K562 (cell line): Measurements from ENCODE around the gene PI4K2A. TPM values are rescaled to one million over a fixed set of nuclear protein-coding genes. Genes with fewer than 3 reads are reported as not detected.

Experiments used
- CHD2 ChIP-seq: IDR thresholded peaks from 2 replicates; pipeline ENCODE4 v1.6.1; 2011; ENCODE audit warnings: low read depth, low read length
- CHD4 ChIP-seq: fragments of 200-600 bp; sonication (generic); IDR thresholded peaks from 3 replicates; pipeline ENCODE4 v1.6.1; 2012; ENCODE audit warnings: low read depth, mild to moderate bottlenecking, mixed read lengths, low read length, inconsistent platforms; ENCODE audit not compliant: insufficient read depth, insufficient replicate concordance, poor library complexity, severe bottlenecking
- HDAC2 ChIP-seq: fragments of 450-650 bp; IDR thresholded peaks from 2 replicates; pipeline ENCODE4 v1.6.1; 2016; ENCODE audit warnings: mild to moderate bottlenecking
- KAT2B ChIP-seq: IDR thresholded peaks from one replicate; pipeline ENCODE4 v1.6.1; 2012; ENCODE audit warnings: low read depth, mild to moderate bottlenecking, control low read depth, inconsistent platforms, low read length, moderate library complexity
- KAT8 ChIP-seq: fragments of 450-650 bp; IDR thresholded peaks from 2 replicates; pipeline ENCODE4 v1.6.1; 2016; ENCODE audit warnings: low read depth, mild to moderate bottlenecking
- KDM5B ChIP-seq: fragments of 200-600 bp; sonication (generic); IDR thresholded peaks from 2 replicates; pipeline ENCODE4 v1.6.1; 2012; ENCODE audit warnings: low read depth, mild to moderate bottlenecking, moderate library complexity, low read length, control low read depth, inconsistent platforms; ENCODE audit not compliant: insufficient replicate concordance
- KLF1 ChIP-seq: fragments of 450-650 bp; IDR thresholded peaks from 2 replicates; pipeline ENCODE4 v1.6.1; 2016; ENCODE audit warnings: missing genetic modification characterization, missing compliant biosample characterization
- NCOA2 ChIP-seq, 2 experiments: fragments of 450-650 bp; IDR thresholded peaks; 2 replicates each; pipeline ENCODE4 v1.6.1; 2018; ENCODE audit warnings: mild to moderate bottlenecking in 2 of 2, moderate library complexity in 1 of 2; ENCODE audit not compliant: partially characterized antibody in 2 of 2
- NUFIP1 ChIP-seq: fragments of 450-650 bp; IDR thresholded peaks from 2 replicates; pipeline ENCODE4 v1.6.1; 2018; ENCODE audit not compliant: partially characterized antibody
- RHOXF2B ChIP-seq: fragments of 250-450 bp; sonication (Bioruptor Pico); conservative IDR thresholded peaks from 2 replicates; pipeline ENCODE4 v1.5.1; 2021
- SLC30A9 ChIP-seq: fragments of 250-450 bp; sonication (Bioruptor Pico); IDR thresholded peaks from 2 replicates; pipeline ENCODE4 v1.8.0; 2022; ENCODE audit warnings: mild to moderate bottlenecking, moderate library complexity
- ZNF3 ChIP-seq: fragments of 250-450 bp; sonication (Bioruptor Pico); IDR thresholded peaks from 2 replicates; pipeline ENCODE4 v1.5.0; 2021; ENCODE audit warnings: mild to moderate bottlenecking, moderate library complexity
- ZNF324 ChIP-seq: fragments of 250-450 bp; sonication (Bioruptor Pico); IDR thresholded peaks from 2 replicates; pipeline ENCODE4 v1.4.0; 2020; ENCODE audit warnings: mild to moderate bottlenecking
- ZNF76 ChIP-seq: fragments of 250-450 bp; sonication (Bioruptor Pico); IDR thresholded peaks from 2 replicates; pipeline ENCODE4 v1.4.0; 2020; ENCODE audit warnings: mild to moderate bottlenecking, moderate library complexity, borderline replicate concordance
- polyA plus RNA-seq, 8 experiments: library from polyadenylated mRNA; depleted of rRNA in 4 of 8; stranded (reverse) in 5 of 8; unstranded in 3 of 8; fragments of >200 nt; fragmentation: Nextera tagmentation in 2 of 8; fragmentation: Illumina TruSeq in 1 of 8; extraction: Ambion mirVana in 2 of 8; extraction: Trizol in 1 of 8; gene quantifications; 2 replicates each; pipeline versions ENCODE4 v1.2.1 to v1.2.3, GENCODE V29; 2011 to 2014; ENCODE audit warnings: inconsistent platforms in 1 of 8, missing spikeins in 1 of 8
- total RNA-seq, 7 experiments: library from RNA; depleted of rRNA in 6 of 7; stranded (reverse); fragments of >200 nt in 6 of 7; fragmentation: Illumina TruSeq in 2 of 7; extraction: Trizol in 2 of 7; gene quantifications; 2 replicates each; pipeline versions ENCODE4 v1.2.1 to v1.2.3, GENCODE V29; 2011 to 2021; ENCODE audit warnings: low replicate concordance in 1 of 7
- TF ChIP-seq, protein P1 (sequence below): fragments of 450-650 bp; conservative IDR thresholded peaks from 2 replicates; pipeline ENCODE4 v1.6.1; 2016; ENCODE audit warnings: missing genetic modification characterization, low read depth, mild to moderate bottlenecking, control low read depth, missing compliant biosample characterization

The PI4K2A gene
- total and polyA plus RNA-seq, 9 of the 15 experiments (the other 6 are each of a cell fraction or from before 2014, with no cell fraction given) = 4.4 to 28.4 (median 16.5) TPM

DNA sequence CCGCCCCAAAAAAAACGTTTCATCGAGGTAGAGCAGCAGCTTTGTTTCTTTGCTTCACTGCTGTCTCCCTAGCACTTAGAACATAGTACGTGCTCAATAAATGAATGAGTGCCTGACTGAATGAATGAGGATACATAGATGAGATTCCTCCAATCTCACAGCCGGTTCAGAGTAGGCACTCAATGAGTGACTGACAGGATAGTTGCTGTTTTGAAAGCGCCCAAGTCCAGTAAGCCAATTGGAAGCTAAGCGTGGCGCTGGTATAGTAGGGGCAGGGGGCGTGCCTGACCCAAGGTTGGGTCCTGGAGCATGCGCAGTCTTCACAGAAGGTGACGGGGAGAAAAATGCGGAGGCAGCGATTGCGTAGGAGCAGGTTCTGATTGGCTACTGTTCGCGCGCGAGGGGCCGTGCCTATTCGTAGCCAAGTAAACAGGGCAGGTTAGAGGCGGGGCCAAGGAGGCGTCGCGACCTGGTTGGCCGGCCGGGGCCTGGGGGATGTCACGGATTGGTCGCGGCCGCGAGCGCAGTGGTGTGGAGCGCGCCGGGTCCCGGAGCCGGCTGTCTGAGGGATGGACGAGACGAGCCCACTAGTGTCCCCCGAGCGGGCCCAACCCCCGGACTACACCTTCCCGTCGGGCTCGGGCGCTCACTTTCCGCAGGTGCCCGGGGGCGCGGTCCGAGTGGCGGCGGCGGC is at the start of gene PI4K2A (continued):
- TF ChIP-seq NUFIP1 = no peak
- TF ChIP-seq CHD4 = no peak
- peak; percentile 74; the same call in 1 of the 2 replicates for TF ChIP-seq HDAC2
- 0 out of 2 replicates have a peak, but pooled peaks have one; percentile 53 for TF ChIP-seq ZNF3 (CRISPR knock-in tag)
- no peak for TF ChIP-seq KLF1
- no peak for TF ChIP-seq ZNF324 (CRISPR knock-in tag)
- TF ChIP-seq ZNF76 = no peak
- TF ChIP-seq, protein P1, sequence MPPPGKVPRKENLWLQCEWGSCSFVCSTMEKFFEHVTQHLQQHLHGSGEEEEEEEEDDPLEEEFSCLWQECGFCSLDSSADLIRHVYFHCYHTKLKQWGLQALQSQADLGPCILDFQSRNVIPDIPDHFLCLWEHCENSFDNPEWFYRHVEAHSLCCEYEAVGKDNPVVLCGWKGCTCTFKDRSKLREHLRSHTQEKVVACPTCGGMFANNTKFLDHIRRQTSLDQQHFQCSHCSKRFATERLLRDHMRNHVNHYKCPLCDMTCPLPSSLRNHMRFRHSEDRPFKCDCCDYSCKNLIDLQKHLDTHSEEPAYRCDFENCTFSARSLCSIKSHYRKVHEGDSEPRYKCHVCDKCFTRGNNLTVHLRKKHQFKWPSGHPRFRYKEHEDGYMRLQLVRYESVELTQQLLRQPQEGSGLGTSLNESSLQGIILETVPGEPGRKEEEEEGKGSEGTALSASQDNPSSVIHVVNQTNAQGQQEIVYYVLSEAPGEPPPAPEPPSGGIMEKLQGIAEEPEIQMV (tag) = no peak
- TF ChIP-seq CHD2 = no peak
- TF ChIP-seq KAT2B = no peak
- peak; percentile 35 for TF ChIP-seq KDM5B
- no peak for TF ChIP-seq KAT8
- TF ChIP-seq SLC30A9 = no peak
- no peak for TF ChIP-seq RHOXF2B (CRISPR knock-in tag)
- TF ChIP-seq NCOA2 (IDR thresholded peaks at IDR 0.05; ENCODE audit: partially characterized antibody in 2 of 2) = no peak
- TF ChIP-seq, all 486 proteins: peak for 72
